Neuron (in vitro differentiated cells): ENCODE measurements around the gene SMYD3.

Source experiments
- H2AFZ ChIP-seq: one replicate; pipeline ENCODE4 v1.6.1; 2013; ENCODE audit warnings: low read depth, mild to moderate bottlenecking, inconsistent platforms, low read length, moderate library complexity
- H3K27me3 ChIP-seq: one replicate; pipeline ENCODE4 v1.6.1; 2013; ENCODE audit warnings: low read length; ENCODE audit not compliant: insufficient read depth
- H3K36me3 ChIP-seq: one replicate; pipeline ENCODE4 v1.6.1; 2013; ENCODE audit warnings: low read length; ENCODE audit not compliant: insufficient read depth
- H3K4me1 ChIP-seq: one replicate; pipeline ENCODE4 v1.6.1; 2013; ENCODE audit warnings: low read length; ENCODE audit not compliant: insufficient read depth
- H3K4me3 ChIP-seq: 2 replicates; pipeline ENCODE4 v1.5.1; 2013; ENCODE audit warnings: mild to moderate bottlenecking, low read length, moderate library complexity
- H3K9me3 ChIP-seq: one replicate; pipeline ENCODE4 v1.6.1; 2013; ENCODE audit warnings: low read length

SMYD3 gene

GRCh38 chr1:246117066-246117791, 389.9 kb downstream of the SMYD3 start:
- Histone ChIP-seq H3K4me1 (no peaks in the 10 kb centered on the region), H3K36me3 (no peaks in the 10 kb centered on the region), H3K4me3 (no peak overlapping the region), H3K27me3 (no peaks in the 10 kb centered on the region), H3K9me3 (no peaks in the 10 kb centered on the region), H2AFZ (no peak overlapping the region)

- Histone ChIP-seq H2AFZ (no peak overlapping the region), H3K9me3 (no peaks in the 10 kb centered on the region), H3K4me3 (no peak overlapping the region), H3K4me1 (no peaks in the 10 kb centered on the region), H3K27me3 (no peaks in the 10 kb centered on the region), H3K36me3 (no peaks in the 10 kb centered on the region)
Observed at GRCh38 chr1:246114369-246114768, 392.7 kb downstream of the SMYD3 start.

GRCh38 chr1:246113555-246114095, 393.5 kb downstream of the SMYD3 start:
- Histone ChIP-seq H2AFZ (no peak overlapping the region), H3K9me3 (no peaks in the 10 kb centered on the region), H3K4me3 (no peak overlapping the region), H3K27me3 (no peaks in the 10 kb centered on the region), H3K4me1 (peaks cover 3% of the 10 kb centered on the region), H3K36me3 (no peaks in the 10 kb centered on the region)

GRCh38 chr1:246111570-246111969, 395.5 kb downstream of the SMYD3 start:
- Histone ChIP-seq H3K4me1 (peaks cover 20% of the 10 kb centered on the region), H3K4me3 (no peak overlapping the region), H3K36me3 (no peaks in the 10 kb centered on the region), H2AFZ (no peak overlapping the region), H3K9me3 (no peaks in the 10 kb centered on the region), H3K27me3 (no peaks in the 10 kb centered on the region)

GRCh38 chr1:246110343-246111219, 396.5 kb downstream of the SMYD3 start:
- no peak overlapping the region for H2AFZ ChIP-seq
- no peaks in the 10 kb centered on the region for H3K9me3 ChIP-seq
- no peaks in the 10 kb centered on the region for H3K36me3 ChIP-seq
- H3K27me3 ChIP-seq = no peaks in the 10 kb centered on the region
- no peak overlapping the region for H3K4me3 ChIP-seq
- peaks cover 25% of the 10 kb centered on the region for H3K4me1 ChIP-seq

GRCh38 chr1:246108278-246108925, 398.7 kb downstream of the SMYD3 start:
- H3K36me3 ChIP-seq = no peaks in the 10 kb centered on the region
- H3K4me1 ChIP-seq = peaks cover 25% of the 10 kb centered on the region
- no peak overlapping the region for H3K4me3 ChIP-seq
- no peaks in the 10 kb centered on the region for H3K27me3 ChIP-seq
- H2AFZ ChIP-seq = no peak overlapping the region
- no peaks in the 10 kb centered on the region for H3K9me3 ChIP-seq

GRCh38 chr1:246107516-246108277, 399.4 kb downstream of the SMYD3 start:
- Histone ChIP-seq H2AFZ (no peak overlapping the region), H3K9me3 (no peaks in the 10 kb centered on the region), H3K4me1 (peaks cover 25% of the 10 kb centered on the region), H3K4me3 (no peak overlapping the region), H3K36me3 (no peaks in the 10 kb centered on the region), H3K27me3 (no peaks in the 10 kb centered on the region)

GRCh38 chr1:246106342-246106763, 400.7 kb downstream of the SMYD3 start:
- H3K4me1 ChIP-seq = peaks cover 25% of the 10 kb centered on the region

GRCh38 chr1:246104927-246105326, 402.2 kb downstream of the SMYD3 start:
- no peak overlapping the region for H2AFZ ChIP-seq
- H3K27me3 ChIP-seq = no peaks in the 10 kb centered on the region
- peaks cover 25% of the 10 kb centered on the region for H3K4me1 ChIP-seq
- H3K9me3 ChIP-seq = no peaks in the 10 kb centered on the region
- H3K4me3 ChIP-seq = no peak overlapping the region
- no peaks in the 10 kb centered on the region for H3K36me3 ChIP-seq

More at GRCh38 chr1:246106342-246106763, 400.7 kb downstream of the SMYD3 start:
- Histone ChIP-seq H2AFZ (no peak overlapping the region), H3K27me3 (no peaks in the 10 kb centered on the region), H3K9me3 (no peaks in the 10 kb centered on the region), H3K36me3 (no peaks in the 10 kb centered on the region), H3K4me3 (no peak overlapping the region)

- H3K36me3 ChIP-seq = no peaks in the 10 kb centered on the region
- H3K4me1 ChIP-seq = no peaks in the 10 kb centered on the region
Observed at GRCh38 chr1:246099570-246099969, 407.5 kb downstream of the SMYD3 start.

GRCh38 chr1:246096356-246096755, 410.7 kb downstream of the SMYD3 start:
- Histone ChIP-seq H3K27me3 (no peaks in the 10 kb centered on the region), H3K36me3 (no peaks in the 10 kb centered on the region), H2AFZ (no peak overlapping the region), H3K9me3 (no peaks in the 10 kb centered on the region), H3K4me3 (no peak overlapping the region), H3K4me1 (no peaks in the 10 kb centered on the region)

More at GRCh38 chr1:246099570-246099969, 407.5 kb downstream of the SMYD3 start:
- no peak overlapping the region for H3K4me3 ChIP-seq
- H3K9me3 ChIP-seq = no peaks in the 10 kb centered on the region
- no peak overlapping the region for H2AFZ ChIP-seq
- H3K27me3 ChIP-seq = no peaks in the 10 kb centered on the region

- Histone ChIP-seq H3K9me3 (no peaks in the 10 kb centered on the region), H3K27me3 (no peaks in the 10 kb centered on the region), H2AFZ (no peak overlapping the region), H3K4me3 (no peak overlapping the region), H3K36me3 (no peaks in the 10 kb centered on the region), H3K4me1 (no peaks in the 10 kb centered on the region)
Observed at GRCh38 chr1:246095443-246095842, 411.6 kb downstream of the SMYD3 start.
